RWPE2 (cell line): ENCODE measurements around the gene PCDHGA9.
"Not testable (repeated sequence)": the region's sequence is repeated elsewhere in the genome, so short reads cannot be mapped to it uniquely, and the experiment has no call there.

Source experiments
- ATAC-seq: fragments of 200-7000 bp; cut with Tn5 transposase; 3 replicates; pipeline ENCODE4 v1.9.1; 2021; ENCODE audit warnings: low read depth
- DNase-seq: peaks from one replicate; pipeline ENCODE4 v3.0.0-alpha.2; 2020; ENCODE audit warnings: low spot score
- H3K27ac ChIP-seq: fragments of 450-650 bp; 2 replicates; pipeline ENCODE4 v1.5.1; 2017; ENCODE audit warnings: mild to moderate bottlenecking; ENCODE audit not compliant: poor library complexity, severe bottlenecking
- H3K27me3 ChIP-seq: fragments of 250-450 bp; sonication (Bioruptor Pico); 2 replicates; pipeline ENCODE4 v1.5.1; 2021; ENCODE audit warnings: mild to moderate bottlenecking, moderate library complexity; ENCODE audit not compliant: insufficient read depth, poor library complexity, severe bottlenecking
- H3K36me3 ChIP-seq: fragments of 250-450 bp; sonication (Bioruptor Pico); 2 replicates; pipeline ENCODE4 v1.5.1; 2020; ENCODE audit warnings: low read depth, mild to moderate bottlenecking, moderate library complexity
- H3K4me1 ChIP-seq: fragments of 250-450 bp; sonication (Bioruptor Pico); 2 replicates; pipeline ENCODE4 v1.5.1; 2021; ENCODE audit warnings: mild to moderate bottlenecking, moderate library complexity; ENCODE audit not compliant: insufficient read depth, poor library complexity, severe bottlenecking
- H3K4me3 ChIP-seq: fragments of 250-450 bp; sonication (Bioruptor Pico); 2 replicates; pipeline ENCODE4 v1.5.1; 2021; ENCODE audit warnings: mild to moderate bottlenecking, moderate library complexity; ENCODE audit not compliant: severe bottlenecking
- H3K9me3 ChIP-seq: fragments of 250-450 bp; sonication (Bioruptor Pico); 2 replicates; pipeline ENCODE4 v1.5.1; 2021; ENCODE audit warnings: mild to moderate bottlenecking, moderate library complexity; ENCODE audit not compliant: severe bottlenecking
- TF ChIP-seq, protein P1 (sequence below): fragments of 450-650 bp; IDR thresholded peaks from one replicate; pipeline ENCODE4 v1.5.1; 2017; ENCODE audit warnings: mild to moderate bottlenecking, moderate library complexity; ENCODE audit not compliant: poor library complexity, severe bottlenecking

The PCDHGA9 gene

DNA sequence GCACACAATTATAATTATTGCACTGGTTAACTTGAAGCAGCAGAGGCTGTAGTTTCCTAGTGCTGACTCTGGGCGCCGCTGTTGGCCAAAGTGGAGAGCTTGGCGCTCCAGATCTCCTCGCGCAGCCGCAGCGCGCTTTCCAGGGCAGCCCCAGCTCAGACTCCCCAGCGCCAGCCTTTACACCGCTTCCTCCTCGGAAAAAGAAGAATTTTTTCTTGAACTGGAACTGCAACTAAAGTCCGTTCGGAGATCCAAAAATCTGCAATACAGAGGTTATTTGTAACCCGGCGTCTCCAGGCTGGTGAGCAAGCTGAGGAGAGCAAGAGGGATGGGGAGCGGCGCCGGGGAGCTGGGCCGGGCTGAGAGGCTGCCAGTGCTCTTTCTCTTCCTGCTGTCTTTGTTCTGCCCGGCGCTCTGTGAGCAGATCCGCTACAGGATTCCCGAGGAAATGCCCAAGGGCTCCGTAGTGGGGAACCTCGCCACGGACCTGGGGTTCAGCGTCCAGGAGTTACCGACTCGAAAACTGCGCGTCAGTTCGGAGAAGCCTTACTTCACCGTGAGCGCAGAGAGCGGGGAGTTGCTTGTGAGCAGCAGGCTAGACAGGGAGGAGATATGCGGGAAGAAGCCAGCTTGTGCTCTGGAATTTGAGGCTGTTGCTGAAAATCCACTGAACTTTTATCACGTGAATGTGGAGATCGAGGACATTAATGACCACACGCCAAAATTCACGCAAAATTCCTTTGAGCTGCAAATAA lies 14.8 kb upstream of the PCDHGA9 start, which contains the start of gene PCDHGB4:
PCDHGB4 (plus strand) TSS at position 142 of the 755 bp plus-strand sequence; CDS start at position 329, 187 bp downstream.
- Histone ChIP-seq H3K4me3 (peak within 1 kb of the TSS; percentile 26), H3K9me3 (peaks cover 49% of the 10 kb centered on the region)
- H3K27me3 ChIP-seq, DNase-seq, H3K27ac ChIP-seq, H3K4me1 ChIP-seq, H3K36me3 ChIP-seq: not testable (repeated sequence)
- peak; percentile 92 for ATAC-seq
- TF ChIP-seq, protein P1, sequence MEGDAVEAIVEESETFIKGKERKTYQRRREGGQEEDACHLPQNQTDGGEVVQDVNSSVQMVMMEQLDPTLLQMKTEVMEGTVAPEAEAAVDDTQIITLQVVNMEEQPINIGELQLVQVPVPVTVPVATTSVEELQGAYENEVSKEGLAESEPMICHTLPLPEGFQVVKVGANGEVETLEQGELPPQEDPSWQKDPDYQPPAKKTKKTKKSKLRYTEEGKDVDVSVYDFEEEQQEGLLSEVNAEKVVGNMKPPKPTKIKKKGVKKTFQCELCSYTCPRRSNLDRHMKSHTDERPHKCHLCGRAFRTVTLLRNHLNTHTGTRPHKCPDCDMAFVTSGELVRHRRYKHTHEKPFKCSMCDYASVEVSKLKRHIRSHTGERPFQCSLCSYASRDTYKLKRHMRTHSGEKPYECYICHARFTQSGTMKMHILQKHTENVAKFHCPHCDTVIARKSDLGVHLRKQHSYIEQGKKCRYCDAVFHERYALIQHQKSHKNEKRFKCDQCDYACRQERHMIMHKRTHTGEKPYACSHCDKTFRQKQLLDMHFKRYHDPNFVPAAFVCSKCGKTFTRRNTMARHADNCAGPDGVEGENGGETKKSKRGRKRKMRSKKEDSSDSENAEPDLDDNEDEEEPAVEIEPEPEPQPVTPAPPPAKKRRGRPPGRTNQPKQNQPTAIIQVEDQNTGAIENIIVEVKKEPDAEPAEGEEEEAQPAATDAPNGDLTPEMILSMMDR, result peak; percentile 94

DNA sequence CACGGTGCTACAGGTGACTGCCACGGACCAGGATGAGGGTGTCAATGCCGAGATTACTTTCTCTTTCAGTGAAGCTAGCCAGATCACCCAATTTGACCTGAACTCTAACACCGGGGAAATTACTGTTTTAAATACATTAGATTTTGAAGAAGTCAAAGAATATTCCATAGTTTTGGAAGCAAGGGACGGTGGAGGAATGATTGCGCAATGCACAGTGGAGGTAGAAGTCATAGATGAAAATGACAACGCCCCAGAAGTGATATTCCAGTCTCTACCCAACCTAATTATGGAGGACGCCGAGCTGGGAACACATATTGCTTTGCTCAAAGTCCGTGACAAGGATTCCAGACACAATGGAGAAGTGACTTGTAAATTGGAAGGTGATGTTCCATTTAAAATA lies 13.9 kb upstream of the PCDHGA9 start:
- peaks cover 47% of the 10 kb centered on the region for H3K9me3 ChIP-seq

DNA sequence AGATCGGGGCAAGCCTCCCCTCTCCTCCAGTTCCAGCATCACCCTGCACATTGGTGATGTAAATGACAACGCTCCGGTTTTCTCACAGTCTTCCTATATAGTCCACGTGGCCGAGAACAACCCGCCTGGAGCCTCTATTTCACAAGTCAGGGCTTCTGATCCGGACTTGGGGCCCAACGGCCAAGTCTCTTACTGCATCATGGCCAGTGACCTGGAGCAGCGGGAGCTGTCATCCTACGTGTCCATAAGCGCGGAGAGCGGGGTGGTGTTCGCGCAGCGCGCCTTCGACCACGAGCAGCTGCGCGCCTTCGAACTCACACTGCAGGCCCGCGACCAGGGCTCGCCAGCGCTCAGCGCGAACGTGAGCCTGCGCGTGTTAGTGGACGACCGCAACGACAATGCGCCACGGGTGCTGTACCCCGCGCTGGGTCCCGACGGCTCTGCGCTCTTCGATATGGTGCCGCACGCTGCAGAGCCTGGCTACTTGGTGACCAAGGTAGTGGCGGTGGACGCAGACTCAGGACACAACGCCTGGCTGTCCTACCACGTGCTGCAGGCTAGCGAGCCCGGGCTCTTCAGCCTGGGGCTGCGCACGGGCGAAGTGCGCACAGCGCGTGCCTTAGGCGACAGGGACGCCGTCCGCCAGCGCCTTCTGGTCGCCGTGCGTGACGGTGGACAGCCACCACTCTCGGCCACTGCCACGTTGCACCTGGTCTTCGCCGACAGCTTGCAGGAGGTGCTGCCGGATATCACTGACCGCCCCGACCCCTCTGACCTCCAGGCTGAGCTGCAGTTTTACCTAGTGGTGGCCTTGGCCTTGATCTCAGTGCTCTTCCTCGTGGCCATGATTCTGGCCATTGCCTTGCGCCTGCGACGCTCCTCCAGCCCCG lies 13.2 kb upstream of the PCDHGA9 start:
- TF ChIP-seq, protein P1, result no peak
- no peaks in the 10 kb centered on the region for H3K27me3 ChIP-seq
- ATAC-seq, result no peak
- no peak for DNase-seq
- no peak overlapping the region for H3K27ac ChIP-seq
- no peaks in the 10 kb centered on the region for H3K4me1 ChIP-seq
- H3K9me3 ChIP-seq, result peaks cover 48% of the 10 kb centered on the region
- peaks cover 5% of the 10 kb centered on the region for H3K36me3 ChIP-seq
- no peak overlapping the region for H3K4me3 ChIP-seq

More for the DNA sequence above, 13.9 kb upstream of the PCDHGA9 start:
- DNase-seq (no peak), ATAC-seq (no peak)
- Histone ChIP-seq H3K27me3 (peaks cover 2% of the 10 kb centered on the region), H3K4me1 (no peaks in the 10 kb centered on the region), H3K4me3 (no peak overlapping the region), H3K27ac (no peak overlapping the region), H3K36me3 (peaks cover 5% of the 10 kb centered on the region)
- TF ChIP-seq, protein P1, result no peak

DNA sequence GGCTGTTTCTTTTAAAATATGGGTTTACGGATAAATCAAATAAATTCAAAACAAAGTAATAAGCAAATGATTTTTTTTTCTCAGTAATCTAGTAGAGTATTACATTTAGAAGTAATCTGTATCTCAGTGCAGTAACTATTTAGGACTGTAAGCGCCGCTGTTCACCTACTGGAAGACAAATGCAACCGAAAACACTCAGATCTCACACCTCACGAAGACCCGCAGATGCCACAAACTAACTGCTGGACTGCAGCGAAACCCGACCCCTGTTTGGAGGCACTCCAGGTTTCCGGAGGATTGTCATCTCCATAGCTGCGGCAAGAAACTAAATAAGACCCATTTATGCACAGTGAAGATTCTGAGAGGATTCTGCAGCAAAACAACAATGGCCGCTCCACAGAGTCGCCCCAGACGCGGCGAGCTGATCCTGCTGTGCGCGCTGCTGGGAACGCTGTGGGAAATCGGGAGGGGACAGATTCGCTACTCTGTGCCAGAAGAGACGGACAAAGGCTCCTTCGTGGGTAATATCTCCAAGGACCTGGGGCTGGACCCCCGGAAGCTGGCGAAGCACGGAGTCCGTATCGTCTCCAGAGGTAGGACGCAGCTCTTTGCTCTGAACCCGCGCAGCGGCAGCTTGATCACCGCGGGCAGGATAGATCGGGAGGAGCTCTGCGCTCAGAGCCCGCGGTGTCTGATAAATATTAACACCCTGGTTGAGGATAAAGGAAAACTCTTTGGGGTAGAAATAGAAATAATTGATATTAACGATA lies 10.0 kb upstream of the PCDHGA9 start, which contains the start of gene PCDHGA8:
PCDHGA8 (plus strand) TSS at position 205 of the 770 bp plus-strand sequence; CDS start at position 386, 181 bp downstream.
- DNase-seq, result no peak
- no peak within 1 kb of the TSS for H3K27ac ChIP-seq
- no peak for ATAC-seq
- H3K36me3 ChIP-seq, result peaks cover 5% of the 10 kb centered on the region
- TF ChIP-seq, protein P1, result no peak
- peaks cover 48% of the 10 kb centered on the region for H3K9me3 ChIP-seq
- H3K27me3 ChIP-seq, result peaks cover 8% of the 10 kb centered on the region
- no peak within 1 kb of the TSS for H3K4me3 ChIP-seq
- no peaks in the 10 kb centered on the region for H3K4me1 ChIP-seq
